ENCODE measurements around the gene SVOP. TPM values are rescaled to one million over a fixed set of nuclear protein-coding genes. Genes with fewer than 3 reads are reported as not detected.

SVOP gene
- total RNA-seq, 2 donors from 2014 or later: 0.52 TPM; not detected in 1

GRCh38 chr12:108918206-108918605 is 102.7 kb downstream of the SVOP start:
- no peak for DNase-seq
- 46 to 51% methylated on average over 2 of the region's 2 CpGs for WGBS, 2 donors
- Histone ChIP-seq H3K36me3 (replicated peaks in 1 of 2; ENCODE audit: insufficient read depth in 1 of 2, low read depth in 2 of 2) (no peaks in the 10 kb centered on the region), H3K27ac (no peak overlapping the region), H3K4me3 (no peak overlapping the region), H3K27me3 (no peaks in the 10 kb centered on the region), H3K4me1 (no peaks in the 10 kb centered on the region), H3K9me3 (no peaks in the 10 kb centered on the region)
- intact Hi-C loops (cut with DNase I): no loop called here
- no peak for TF ChIP-seq CTCF (IDR thresholded peaks at IDR 0.05)
- no peak for TF ChIP-seq POLR2A (IDR thresholded peaks at IDR 0.05)
- no peak for ATAC-seq

GRCh38 chr12:108916336-108916735 is 104.5 kb downstream of the SVOP start:
- no peaks in the 10 kb centered on the region for H3K4me1 ChIP-seq

GRCh38 chr12:108915632-108916133 is 105.2 kb downstream of the SVOP start:
- Histone ChIP-seq H3K9me3 (no peaks in the 10 kb centered on the region), H3K4me1 (no peaks in the 10 kb centered on the region), H3K36me3 (replicated peaks in 1 of 2; ENCODE audit: insufficient read depth in 1 of 2, low read depth in 2 of 2) (no peaks in the 10 kb centered on the region), H3K27me3 (no peaks in the 10 kb centered on the region), H3K4me3 (no peak overlapping the region), H3K27ac (no peak overlapping the region)
- 77 to 78% methylated on average over 7 to 15 of the region's 15 CpGs for WGBS, 2 donors
- intact Hi-C loops (cut with DNase I): no loop called here
- no peak for DNase-seq
- no peak for TF ChIP-seq CTCF (IDR thresholded peaks at IDR 0.05)
- TF ChIP-seq POLR2A (IDR thresholded peaks at IDR 0.05): no peak
- ATAC-seq: no peak

More at GRCh38 chr12:108916336-108916735, 104.5 kb downstream of the SVOP start:
- intact Hi-C loops (cut with DNase I): no loop called here
- WGBS, 2 donors: 62% methylated on average over 3 to 5 of the region's 5 CpGs
- H3K27ac ChIP-seq: no peak overlapping the region
- TF ChIP-seq POLR2A (IDR thresholded peaks at IDR 0.05) (no peak), CTCF (IDR thresholded peaks at IDR 0.05) (no peak)
- no peak overlapping the region for H3K4me3 ChIP-seq
- DNase-seq (no peak), ATAC-seq (no peak)
- H3K36me3 ChIP-seq (replicated peaks in 1 of 2; ENCODE audit: insufficient read depth in 1 of 2, low read depth in 2 of 2): no peaks in the 10 kb centered on the region
- H3K9me3 ChIP-seq: no peaks in the 10 kb centered on the region
- no peaks in the 10 kb centered on the region for H3K27me3 ChIP-seq

GRCh38 chr12:108914121-108914531 is 106.7 kb downstream of the SVOP start:
- ATAC-seq (no peak), DNase-seq (peak in 2 of 4 donors; percentile 10 to 60)
- Histone ChIP-seq H3K27ac (peak overlapping the region in 1 of 4 donors; percentile 37), H3K4me1 (no peaks in the 10 kb centered on the region), H3K36me3 (replicated peaks in 1 of 2; ENCODE audit: insufficient read depth in 1 of 2, low read depth in 2 of 2) (no peaks in the 10 kb centered on the region), H3K27me3 (no peaks in the 10 kb centered on the region), H3K4me3 (no peak overlapping the region), H3K9me3 (no peaks in the 10 kb centered on the region)
- 28 to 38% methylated on average over 4 of the region's 4 CpGs for WGBS, 2 donors
- intact Hi-C loops (cut with DNase I): no loop called here
- no peak for TF ChIP-seq CTCF (IDR thresholded peaks at IDR 0.05)
- no peak for TF ChIP-seq POLR2A (IDR thresholded peaks at IDR 0.05)

DNA sequence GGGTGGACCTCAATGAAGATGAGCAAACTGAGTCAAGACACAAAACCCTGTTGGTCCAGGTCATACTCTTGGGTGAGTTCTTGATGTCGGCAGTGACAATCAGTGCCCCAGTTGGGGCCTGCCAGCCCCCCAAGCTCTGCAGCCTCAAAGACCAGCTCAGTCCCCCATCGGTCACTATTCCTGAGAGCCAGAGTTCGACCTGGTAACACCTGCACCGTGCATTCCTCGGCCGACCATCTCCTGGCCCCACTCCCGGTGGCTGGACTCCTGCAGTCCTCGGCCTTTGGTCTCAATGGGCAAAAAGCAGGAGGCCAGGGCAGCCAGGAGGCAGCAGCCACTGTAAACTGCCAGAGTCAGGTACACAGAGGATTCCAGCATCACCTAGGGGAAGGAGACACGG is 108.5 kb downstream of the SVOP start:
- no peak for DNase-seq
- Histone ChIP-seq H3K4me3 (no peak overlapping the region), H3K36me3 (replicated peaks in 1 of 2; ENCODE audit: insufficient read depth in 1 of 2, low read depth in 2 of 2) (no peaks in the 10 kb centered on the region), H3K9me3 (no peaks in the 10 kb centered on the region), H3K27ac (no peak overlapping the region), H3K4me1 (no peaks in the 10 kb centered on the region), H3K27me3 (no peaks in the 10 kb centered on the region)
- intact Hi-C loops (cut with DNase I): no loop called here
- no peak for ATAC-seq
- 88 to 93% methylated on average over 5 to 9 of the region's 9 CpGs for WGBS, 2 donors
- TF ChIP-seq CTCF (IDR thresholded peaks at IDR 0.05) (no peak), POLR2A (IDR thresholded peaks at IDR 0.05) (no peak)

All from body of pancreas (tissue), 4 donors.